Fibroblast of the aortic adventitia (primary cell): Measurements from ENCODE around the gene DTX3. TPM values are rescaled to one million over a fixed set of nuclear protein-coding genes. Genes with fewer than 3 reads are reported as not detected.
"Not testable (repeated sequence)": the region's sequence is repeated elsewhere in the genome, so short reads cannot be mapped to it uniquely, and the experiment has no call there.

Experiments
- DNase-seq: peaks from one replicate; pipeline ENCODE4 v3.0.0-alpha.2; 2010; ENCODE audit warnings: low read depth
- H3K4me3 ChIP-seq: 2 replicates; pipeline ENCODE4 v1.5.1; 2011; ENCODE audit warnings: low read depth, mild to moderate bottlenecking, control low read depth, low read length, moderate library complexity
- CTCF ChIP-seq: IDR thresholded peaks from 2 replicates; pipeline ENCODE4 v1.5.1; 2011; ENCODE audit warnings: mild to moderate bottlenecking, low read length, control low read depth, inconsistent platforms; ENCODE audit not compliant: insufficient read depth
- total RNA-seq: library from RNA; depleted of rRNA; stranded (reverse); fragments of >200 nt; gene quantifications from 2 replicates; pipeline ENCODE4 v1.2.3, GENCODE V29; 2012; ENCODE audit warnings: low replicate concordance

The DTX3 gene
- total RNA-seq, 1 donor = 16.9 TPM

GRCh38 chr12:57616383-57617101, 11.9 kb downstream of the DTX3 start:
- H3K4me3 ChIP-seq = no peak overlapping the region
- peak; percentile 57 for DNase-seq
- no peak for TF ChIP-seq CTCF

DNA sequence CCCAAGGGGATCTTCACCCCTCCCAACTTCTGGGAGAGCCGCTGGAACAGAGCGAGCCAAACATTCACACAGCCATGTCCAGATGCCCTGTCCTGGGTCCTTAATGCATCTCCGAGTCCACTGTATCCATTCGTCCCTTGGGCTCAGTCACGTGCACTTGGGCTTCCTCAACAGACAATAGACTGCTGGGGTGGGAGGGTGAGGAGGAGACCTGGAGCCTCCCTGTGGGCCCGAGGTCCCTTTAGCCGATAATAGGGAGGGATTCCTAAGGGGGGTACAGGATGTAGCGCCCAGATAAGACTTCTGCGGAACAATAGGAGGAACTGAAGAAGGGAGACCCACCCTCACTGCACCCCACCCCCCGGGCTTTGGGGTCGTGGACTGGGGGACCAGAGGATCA, 13.3 kb downstream of the DTX3 start:
- H3K4me3 ChIP-seq = no peak overlapping the region
- no peak for TF ChIP-seq CTCF
- DNase-seq = no peak

- DNase-seq, H3K4me3 ChIP-seq: not testable (repeated sequence)
These were observed 13.8 kb downstream of the DTX3 start for GRCh38 chr12:57618431-57618830.

DNA sequence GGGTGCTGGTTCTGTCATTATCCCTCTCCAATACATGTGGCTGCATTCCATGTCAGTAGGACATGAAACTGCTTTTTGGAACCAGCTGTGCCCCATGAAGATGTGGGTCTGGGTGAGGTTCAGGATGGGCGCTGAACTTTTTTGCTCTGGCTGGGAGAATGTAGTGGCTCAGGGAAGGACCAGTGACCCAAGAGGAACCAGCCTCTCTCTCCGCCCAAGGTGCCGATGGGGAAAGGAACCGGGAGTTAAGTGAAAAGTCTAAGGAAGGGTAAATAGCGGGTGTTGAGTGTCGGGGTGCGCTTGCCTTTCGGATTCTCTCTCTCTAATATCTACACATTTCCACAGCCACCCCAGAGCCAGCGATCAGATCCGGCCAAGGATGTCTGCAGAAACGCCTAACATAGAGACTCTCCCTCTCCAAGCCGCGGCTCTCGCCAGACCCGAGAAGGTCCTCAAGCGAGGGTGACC, 14.4 kb downstream of the DTX3 start:
- no peak overlapping the region for H3K4me3 ChIP-seq
- no peak for DNase-seq
- no peak for TF ChIP-seq CTCF

DNA sequence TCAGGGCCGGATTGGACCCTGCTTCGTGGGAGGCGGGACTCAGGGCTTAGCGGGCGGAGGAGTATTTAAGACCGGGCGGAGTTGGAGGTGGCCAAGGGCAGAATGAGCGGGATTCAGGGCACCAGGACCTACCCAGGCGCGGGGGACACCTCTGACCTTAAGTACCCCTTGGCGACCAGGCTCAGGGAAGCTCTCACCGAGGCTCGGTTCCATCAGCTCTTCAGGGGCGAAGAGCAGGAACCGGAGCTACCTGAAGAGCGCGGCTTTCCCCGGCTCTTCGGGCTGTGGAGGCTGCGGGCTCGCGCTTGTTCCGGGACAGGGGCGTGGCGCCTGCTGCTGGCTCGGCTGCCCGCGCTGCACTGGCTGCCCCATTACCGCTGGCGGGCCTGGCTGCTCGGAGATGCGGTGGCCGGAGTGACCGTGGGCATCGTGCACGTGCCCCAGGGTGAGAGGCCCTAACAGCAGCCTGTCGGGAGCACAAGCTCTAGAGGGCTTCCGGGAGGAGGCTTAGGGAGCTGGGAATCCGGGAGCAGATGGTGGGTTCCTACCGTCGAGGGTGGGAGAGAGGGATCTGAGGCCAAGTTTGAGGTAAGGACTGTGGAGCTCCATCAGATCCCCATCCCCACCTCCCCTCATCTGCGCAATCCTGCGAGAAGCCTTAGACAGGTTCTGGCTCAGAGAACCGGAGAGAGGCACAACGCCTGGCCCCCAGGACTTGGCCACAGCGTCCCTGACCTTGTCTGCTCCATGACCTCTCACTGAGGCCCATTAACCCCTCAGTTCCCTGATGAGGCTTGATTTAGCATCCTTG, 15.0 kb downstream of the DTX3 start:
- H3K4me3 ChIP-seq = no peak overlapping the region
- TF ChIP-seq CTCF = no peak
- no peak for DNase-seq

DNA sequence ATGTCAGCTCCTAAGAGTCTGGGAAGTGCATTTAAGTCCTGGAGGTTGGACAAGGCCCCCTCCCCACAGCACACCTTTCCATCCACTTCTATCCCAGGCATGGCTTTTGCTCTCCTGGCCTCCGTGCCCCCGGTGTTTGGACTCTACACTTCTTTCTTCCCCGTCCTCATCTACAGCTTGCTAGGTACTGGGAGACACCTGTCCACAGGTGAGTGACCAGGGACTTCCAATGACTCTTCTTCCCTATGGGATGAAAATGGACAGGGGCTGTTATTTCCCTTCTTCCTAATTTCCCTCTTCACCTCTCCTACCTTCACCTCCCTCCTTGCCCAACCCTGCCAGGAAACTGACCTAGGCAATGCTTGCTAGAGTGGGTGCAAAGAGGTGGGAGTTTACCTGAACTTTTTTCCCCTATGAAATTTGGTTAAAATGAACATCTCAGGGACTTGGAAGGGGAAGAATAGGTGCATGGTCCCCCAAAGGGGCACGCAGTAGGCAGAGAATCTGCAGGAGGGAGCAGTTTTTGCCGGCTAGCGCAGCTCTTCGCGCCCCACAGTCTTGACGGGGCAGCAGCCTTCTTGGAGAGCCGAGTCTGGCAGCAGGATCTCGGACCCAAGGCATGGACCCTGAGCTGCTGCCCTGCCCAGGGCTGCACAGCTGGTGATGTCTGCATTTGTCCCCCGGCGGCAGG, 15.8 kb downstream of the DTX3 start:
- H3K4me3 ChIP-seq = no peak overlapping the region
- no peak for TF ChIP-seq CTCF
- DNase-seq = no peak
